HUES6 (cell line): ENCODE data around the gene CD79B.

Experiments
- H3K27ac ChIP-seq: 2 replicates; pipeline ENCODE4 v1.7.0; 2013; ENCODE audit warnings: low read depth, mild to moderate bottlenecking, low read length, inconsistent platforms
- H3K27me3 ChIP-seq: 2 replicates; pipeline ENCODE4 v1.6.1; 2013; ENCODE audit warnings: low read length; ENCODE audit not compliant: control insufficient read depth, insufficient read depth
- H3K36me3 ChIP-seq: 2 replicates; pipeline ENCODE4 v1.6.1; 2013; ENCODE audit warnings: low read length; ENCODE audit not compliant: control insufficient read depth, insufficient read depth
- H3K4me1 ChIP-seq: 2 replicates; pipeline ENCODE4 v1.6.1; 2013; ENCODE audit warnings: low read length; ENCODE audit not compliant: control insufficient read depth, insufficient read depth
- H3K4me3 ChIP-seq: 2 replicates; pipeline ENCODE4 v1.5.1; 2013; ENCODE audit warnings: low read depth, low read length
- H3K9ac ChIP-seq: one replicate; pipeline ENCODE4 v1.6.1; 2013; ENCODE audit warnings: mild to moderate bottlenecking, low read length
- H3K9me3 ChIP-seq: 2 replicates; pipeline ENCODE4 v1.6.1; 2013; ENCODE audit warnings: low read depth, low read length; ENCODE audit not compliant: control insufficient read depth, insufficient read depth

Gene CD79B

GRCh38 chr17:63941751-63942150 is 9.6 kb upstream of the CD79B start:
- H3K36me3 ChIP-seq, result peaks cover 14% of the 10 kb centered on the region
- no peak overlapping the region for H3K27ac ChIP-seq
- H3K4me1 ChIP-seq, result peaks cover 4% of the 10 kb centered on the region
- H3K9ac ChIP-seq, result no peak overlapping the region
- H3K4me3 ChIP-seq, result no peak overlapping the region
- H3K9me3 ChIP-seq, result no peaks in the 10 kb centered on the region
- no peaks in the 10 kb centered on the region for H3K27me3 ChIP-seq

GRCh38 chr17:63941162-63941561 is 9.0 kb upstream of the CD79B start:
- H3K4me3 ChIP-seq, result no peak overlapping the region
- H3K9me3 ChIP-seq, result no peaks in the 10 kb centered on the region
- no peak overlapping the region for H3K9ac ChIP-seq
- no peak overlapping the region for H3K27ac ChIP-seq
- H3K36me3 ChIP-seq, result peaks cover 14% of the 10 kb centered on the region
- H3K27me3 ChIP-seq, result no peaks in the 10 kb centered on the region
- no peaks in the 10 kb centered on the region; the same call in 1 of the 2 replicates for H3K4me1 ChIP-seq

- no peak overlapping the region for H3K27ac ChIP-seq
- H3K9ac ChIP-seq, result no peak overlapping the region
- no peak overlapping the region for H3K4me3 ChIP-seq
Measured at GRCh38 chr17:63940584-63940983, 8.5 kb upstream of the CD79B start.

GRCh38 chr17:63939884-63940283 is 7.8 kb upstream of the CD79B start:
- no peaks in the 10 kb centered on the region for H3K27me3 ChIP-seq
- peaks cover 14% of the 10 kb centered on the region for H3K36me3 ChIP-seq
- H3K4me3 ChIP-seq, result no peak overlapping the region
- no peak overlapping the region for H3K9ac ChIP-seq
- no peaks in the 10 kb centered on the region for H3K4me1 ChIP-seq
- H3K9me3 ChIP-seq, result no peaks in the 10 kb centered on the region
- no peak overlapping the region for H3K27ac ChIP-seq

More at GRCh38 chr17:63940584-63940983, 8.5 kb upstream of the CD79B start:
- H3K36me3 ChIP-seq, result peaks cover 14% of the 10 kb centered on the region
- no peaks in the 10 kb centered on the region for H3K4me1 ChIP-seq
- H3K27me3 ChIP-seq, result no peaks in the 10 kb centered on the region
- no peaks in the 10 kb centered on the region for H3K9me3 ChIP-seq

GRCh38 chr17:63939401-63939800 is 7.3 kb upstream of the CD79B start:
- H3K36me3 ChIP-seq, result peaks cover 14% of the 10 kb centered on the region
- no peak overlapping the region for H3K27ac ChIP-seq
- H3K4me3 ChIP-seq, result no peak overlapping the region
- no peaks in the 10 kb centered on the region for H3K4me1 ChIP-seq
- no peaks in the 10 kb centered on the region for H3K9me3 ChIP-seq
- no peaks in the 10 kb centered on the region for H3K27me3 ChIP-seq
- no peak overlapping the region for H3K9ac ChIP-seq

GRCh38 chr17:63937920-63938319 is 5.8 kb upstream of the CD79B start:
- Histone ChIP-seq H3K27ac (no peak overlapping the region), H3K4me1 (no peaks in the 10 kb centered on the region), H3K36me3 (peaks cover 14% of the 10 kb centered on the region), H3K27me3 (no peaks in the 10 kb centered on the region), H3K4me3 (no peak overlapping the region), H3K9me3 (no peaks in the 10 kb centered on the region), H3K9ac (no peak overlapping the region)

- Histone ChIP-seq H3K27me3 (no peaks in the 10 kb centered on the region), H3K9ac (no peak overlapping the region), H3K4me1 (peaks cover 5% of the 10 kb centered on the region), H3K4me3 (no peak overlapping the region), H3K27ac (no peak overlapping the region), H3K36me3 (peaks cover 8% of the 10 kb centered on the region), H3K9me3 (no peaks in the 10 kb centered on the region)
Measured at GRCh38 chr17:63937319-63937718, 5.2 kb upstream of the CD79B start.

GRCh38 chr17:63934183-63935112 is 2.3 kb upstream of the CD79B start:
- Histone ChIP-seq H3K9me3 (no peaks in the 10 kb centered on the region), H3K4me3 (no peak overlapping the region), H3K9ac (no peak overlapping the region), H3K36me3 (no peaks in the 10 kb centered on the region), H3K27me3 (no peaks in the 10 kb centered on the region), H3K27ac (no peak overlapping the region), H3K4me1 (peaks cover 23% of the 10 kb centered on the region)

- H3K36me3 ChIP-seq, result no peaks in the 10 kb centered on the region
- H3K27ac ChIP-seq, result no peak overlapping the region
- peaks cover 23% of the 10 kb centered on the region for H3K4me1 ChIP-seq
- H3K9me3 ChIP-seq, result no peaks in the 10 kb centered on the region
- no peak overlapping the region for H3K9ac ChIP-seq
- H3K27me3 ChIP-seq, result no peaks in the 10 kb centered on the region
- no peak overlapping the region for H3K4me3 ChIP-seq
Measured at GRCh38 chr17:63933598-63933997, 1.5 kb upstream of the CD79B start.

- Histone ChIP-seq H3K27me3 (no peaks in the 10 kb centered on the region), H3K36me3 (no peaks in the 10 kb centered on the region), H3K9me3 (no peaks in the 10 kb centered on the region), H3K4me1 (peaks cover 23% of the 10 kb centered on the region), H3K27ac (no peak overlapping the region), H3K4me3 (no peak overlapping the region), H3K9ac (no peak overlapping the region)
Measured at GRCh38 chr17:63932721-63933120, 590 bp upstream of the CD79B start.

- H3K4me1 ChIP-seq, result peaks cover 23% of the 10 kb centered on the region
- H3K27me3 ChIP-seq, result no peaks in the 10 kb centered on the region
- H3K36me3 ChIP-seq, result no peaks in the 10 kb centered on the region
- no peak overlapping the region for H3K9ac ChIP-seq
- no peak overlapping the region for H3K27ac ChIP-seq
- no peak overlapping the region for H3K4me3 ChIP-seq
- H3K9me3 ChIP-seq, result no peaks in the 10 kb centered on the region
Measured at GRCh38 chr17:63930951-63931575, 1.1 kb downstream of the CD79B start.
